VCaP (cell line): ENCODE measurements around the gene CDK3.
A peak's percentile ranks its signal among the peaks of the same experiment; 100 is the strongest.

Source experiments
- H3K27ac ChIP-seq: fragments of 450-650 bp; 2 replicates; pipeline ENCODE4 v1.5.1; 2017
- CTCF ChIP-seq: fragments of 450-650 bp; conservative IDR thresholded peaks from 2 replicates; pipeline ENCODE4 v1.5.1; 2017; ENCODE audit warnings: mild to moderate bottlenecking, moderate library complexity

The CDK3 gene

GRCh38 chr17:76009969-76010661 is 9.5 kb downstream of the CDK3 start:
- TF ChIP-seq CTCF: no peak
- H3K27ac ChIP-seq: no peak overlapping the region

- no peak for TF ChIP-seq CTCF
- no peak overlapping the region for H3K27ac ChIP-seq
Observed at GRCh38 chr17:76011951-76012350, 11.3 kb downstream of the CDK3 start.

GRCh38 chr17:76013377-76013932 is 12.8 kb downstream of the CDK3 start:
- no peak for TF ChIP-seq CTCF
- no peak overlapping the region for H3K27ac ChIP-seq

GRCh38 chr17:76014100-76014924 is 13.7 kb downstream of the CDK3 start:
- H3K27ac ChIP-seq: no peak overlapping the region; the same call in 1 of the 2 replicates
- peak; percentile 98 for TF ChIP-seq CTCF

GRCh38 chr17:76014925-76015261 is 14.2 kb downstream of the CDK3 start:
- no peak for TF ChIP-seq CTCF
- H3K27ac ChIP-seq: no peak overlapping the region; the same call in 1 of the 2 replicates

- no peak for TF ChIP-seq CTCF
- H3K27ac ChIP-seq: no peak overlapping the region
Observed at GRCh38 chr17:76017481-76018339, 17.1 kb downstream of the CDK3 start.

- no peak for TF ChIP-seq CTCF
- H3K27ac ChIP-seq: no peak overlapping the region
Observed at GRCh38 chr17:76018340-76018680, 17.7 kb downstream of the CDK3 start.
